Transverse colon (tissue), 4 donors: ENCODE data around the gene CHMP4A. TPM values are rescaled to one million over a fixed set of nuclear protein-coding genes. Genes with fewer than 3 reads are reported as not detected.

ENCODE experiments used
- DNase-seq: peaks from one replicate; pipeline ENCODE4 v3.0.0-alpha.2; 2019
- H3K27ac ChIP-seq, 4 donors: fragments of 200-600 bp; sonication (generic); 2 replicates each; pipeline ENCODE4 v1.5.1; 2016 to 2018; ENCODE audit warnings: inconsistent platforms in 4 of 4
- H3K27me3 ChIP-seq: fragments of 200-600 bp; sonication (generic); 2 replicates; pipeline ENCODE4 v1.5.1; 2017; ENCODE audit warnings: inconsistent platforms
- H3K36me3 ChIP-seq, 4 donors: fragments of 200-600 bp; sonication (generic); 2 replicates each; pipeline ENCODE4 v1.5.1; 2017 to 2019; ENCODE audit warnings: inconsistent platforms in 4 of 4
- H3K4me1 ChIP-seq, 4 donors: fragments of 200-600 bp; sonication (generic); 2 replicates each; pipeline ENCODE4 v1.5.1; 2017 to 2020; ENCODE audit warnings: inconsistent platforms in 4 of 4
- H3K4me3 ChIP-seq, 4 donors: fragments of 200-600 bp; sonication (generic); 1 replicate in 1 of 4; 2 replicates in 3 of 4; pipeline versions ENCODE4 v1.5.1 to v1.6.1; 2017 to 2019; ENCODE audit warnings: inconsistent platforms in 4 of 4
- H3K9me3 ChIP-seq, 2 donors: fragments of 200-600 bp; sonication (generic); 2 replicates each; pipeline ENCODE4 v1.5.1; 2017 to 2019; ENCODE audit warnings: inconsistent platforms in 2 of 2
- CTCF ChIP-seq, 5 experiments: fragments of 200-600 bp in 3 of 5; fragments of 450-650 bp in 2 of 5; sonication (generic) in 3 of 5; IDR thresholded peaks; 1 replicate in 2 of 5; 2 replicates in 3 of 5; pipeline ENCODE4 v1.5.1; 2016 to 2017; ENCODE audit warnings: antibody characterized with exemption in 5 of 5, inconsistent platforms in 3 of 5, mild to moderate bottlenecking in 2 of 5, moderate library complexity in 1 of 5
- EP300 ChIP-seq: sonication (generic); formaldehyde crosslinking; IDR thresholded peaks from one replicate; pipeline ENCODE4 v1.6.1; 2017; ENCODE audit warnings: antibody characterized with exemption, low read depth
- POLR2A ChIP-seq: fragments of 450-650 bp; IDR thresholded peaks from one replicate; pipeline ENCODE4 v1.6.1; 2016; ENCODE audit warnings: antibody characterized with exemption, mild to moderate bottlenecking, moderate library complexity
- POLR2AphosphoS5 ChIP-seq, 3 donors: sonication (generic); formaldehyde crosslinking; IDR thresholded peaks; one replicate each; pipeline ENCODE4 v1.6.1; 2016; ENCODE audit warnings: antibody characterized with exemption in 3 of 3
- WGBS, 2 donors: methylation state at CpG; one replicate each; pipeline ENCODE4 v1.1.5; 2018; ENCODE audit warnings: low coverage in 1 of 2; 5-methylcytosine and 5-hydroxymethylcytosine counted together
- in situ Hi-C, 4 donors: fragments of 200-750 bp; cut with MboI; loops; one replicate each; pipeline versions ENCODE4 v1.15.0 to v1.15.1; 2017; ENCODE audit warnings: low sequenced_read_pairs in 3 of 4, low pct_ligation_motif_present in 1 of 4, low pct_unique_long_range_greater_than_20kb in 1 of 4
- intact Hi-C: fragments of 100-400 bp; cut with DNase I; formaldehyde crosslinking; loops from one replicate; pipeline ENCODE4 v1.15.1; 2023; ENCODE audit warnings: low total_unique reads
- total RNA-seq, 4 donors: library from RNA; depleted of rRNA; stranded (reverse); fragments of >200 nt; gene quantifications; one replicate each; pipeline ENCODE4 v1.1.0, GENCODE V29; 2016

Gene CHMP4A
- total RNA-seq, 4 donors from 2014 or later: 7.0 to 81.3 (median 59.0) TPM

DNA sequence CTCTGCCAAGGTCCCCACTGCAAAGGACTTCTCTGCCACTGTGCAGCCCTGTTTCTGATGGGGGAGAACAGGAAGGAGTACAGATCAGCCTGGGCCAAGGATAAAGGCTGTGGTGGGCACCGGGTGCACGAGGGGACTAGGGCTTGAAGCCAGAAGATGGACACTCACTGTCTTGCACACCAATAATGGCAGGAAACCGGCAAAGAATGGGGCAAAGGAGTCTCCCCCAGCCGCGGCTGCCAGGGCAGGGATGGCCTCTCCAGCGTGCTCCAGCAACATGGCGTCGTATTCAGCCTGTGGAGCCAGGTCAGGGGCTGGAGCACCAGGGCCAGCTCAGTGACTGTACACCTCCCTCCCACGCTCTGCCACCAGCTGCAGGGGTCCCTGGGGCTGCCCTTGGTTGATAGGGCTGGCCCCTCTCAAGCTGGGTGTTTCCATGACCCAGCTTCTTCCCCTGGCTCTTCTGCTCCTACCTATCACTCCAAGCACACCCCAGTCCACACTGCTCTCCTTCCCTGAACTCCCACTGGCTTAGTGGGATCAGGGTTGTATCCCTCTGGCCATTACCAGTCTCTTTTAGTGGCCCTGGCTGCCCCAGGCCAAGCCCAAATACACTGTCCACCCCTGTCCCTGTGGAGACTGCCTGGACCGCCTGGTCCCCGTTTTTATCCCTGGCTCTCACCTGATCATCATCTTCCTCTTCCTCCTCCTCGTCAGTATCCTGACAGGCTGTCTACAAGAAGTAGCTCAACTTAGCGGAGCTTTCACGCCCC lies 31.0 kb downstream of the CHMP4A start:
- TF ChIP-seq POLR2AphosphoS5 (IDR thresholded peaks at IDR 0.05) (no peak), POLR2A (no peak), CTCF (IDR thresholded peaks at IDR 0.05) (no peak), EP300 (no peak)
- H3K9me3 ChIP-seq: no peaks in the 10 kb centered on the region
- whole genome bisulfite sequencing, 2 donors: 60 to 90% methylated on average over 2 to 11 of the region's 14 CpGs
- DNase-seq: no peak
- H3K27me3 ChIP-seq: no peaks in the 10 kb centered on the region
- intact Hi-C loops (no loop called here), in situ Hi-C loops (no loop called here)
- no peak overlapping the region for H3K27ac ChIP-seq
- peaks cover 5 to 12% (median 7%) of the 10 kb centered on the region in 4 donors for H3K4me1 ChIP-seq
- peaks cover 0 to 28% (median 0%) of the 10 kb centered on the region in 4 donors for H3K36me3 ChIP-seq
- no peak overlapping the region for H3K4me3 ChIP-seq

DNA sequence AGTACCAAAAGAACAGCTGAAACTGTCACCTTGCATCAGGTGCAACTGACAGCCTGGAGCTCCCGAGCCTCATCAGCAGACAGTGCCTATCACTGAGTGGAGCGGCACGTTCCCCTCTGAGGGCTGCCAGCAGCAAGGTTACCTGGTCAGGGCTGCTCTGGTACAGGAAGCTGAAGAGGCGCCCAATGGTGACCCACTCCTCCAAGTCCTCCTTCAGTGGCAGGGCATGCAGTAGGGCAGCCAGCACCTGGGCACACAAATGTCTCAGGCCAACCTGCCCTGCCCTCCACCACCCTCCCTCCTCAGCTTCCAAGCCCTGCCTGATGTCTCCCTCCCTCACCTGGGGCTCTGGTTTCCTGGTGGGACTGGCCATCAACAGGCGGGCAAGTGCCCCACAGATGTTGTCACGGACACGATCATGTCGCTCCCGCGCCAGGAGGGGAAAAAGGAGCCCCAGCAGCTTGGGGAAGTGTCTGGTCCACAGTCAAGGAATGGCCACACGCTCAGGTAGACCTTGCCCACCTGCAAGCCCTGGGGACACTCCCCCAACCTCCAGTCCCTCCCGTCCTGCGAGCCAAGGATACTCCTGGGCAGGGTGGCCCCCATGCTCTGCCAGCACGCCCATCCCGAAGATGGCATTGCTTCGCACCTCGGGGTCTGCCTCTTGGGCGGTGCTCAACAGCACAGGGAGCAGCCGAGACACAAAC lies 31.8 kb downstream of the CHMP4A start:
- H3K36me3 ChIP-seq: peaks cover 0 to 33% (median 3%) of the 10 kb centered on the region in 4 donors
- no peaks in the 10 kb centered on the region for H3K9me3 ChIP-seq
- in situ Hi-C loops: no loop called here
- intact Hi-C loops: no loop called here
- H3K27me3 ChIP-seq: no peaks in the 10 kb centered on the region
- TF ChIP-seq EP300 (no peak), POLR2AphosphoS5 (IDR thresholded peaks at IDR 0.05) (peak in 1 of 3 donors; percentile 6)
- WGBS, 2 donors: 93% methylated on average over 19 of the region's 19 CpGs; no CpG with 5 or more reads in 1 of the 2 donors
- H3K4me1 ChIP-seq: peaks cover 5 to 11% (median 6%) of the 10 kb centered on the region in 4 donors
- no peak overlapping the region for H3K4me3 ChIP-seq
- peak overlapping the region in 1 of 4 donors; percentile 68 for H3K27ac ChIP-seq
- DNase-seq: no peak

GRCh38 chr14:24179961-24180796 lies 33.1 kb downstream of the CHMP4A start:
- no peaks in the 10 kb centered on the region for H3K27me3 ChIP-seq
- H3K4me3 ChIP-seq: no peak overlapping the region
- peaks cover 0 to 33% (median 3%) of the 10 kb centered on the region in 4 donors for H3K36me3 ChIP-seq
- H3K4me1 ChIP-seq: peaks cover 5 to 11% (median 6%) of the 10 kb centered on the region in 4 donors
- no peaks in the 10 kb centered on the region for H3K9me3 ChIP-seq
- no peak for DNase-seq
- in situ Hi-C loops: no loop called here
- intact Hi-C loops: no loop called here
- TF ChIP-seq CTCF (IDR thresholded peaks at IDR 0.05) (no peak), POLR2AphosphoS5 (IDR thresholded peaks at IDR 0.05) (no peak)
- WGBS, 2 donors: 53 to 62% methylated on average over 3 to 18 of the region's 18 CpGs
- peak overlapping the region; percentile 68 to 78 (median 72) for H3K27ac ChIP-seq

DNA sequence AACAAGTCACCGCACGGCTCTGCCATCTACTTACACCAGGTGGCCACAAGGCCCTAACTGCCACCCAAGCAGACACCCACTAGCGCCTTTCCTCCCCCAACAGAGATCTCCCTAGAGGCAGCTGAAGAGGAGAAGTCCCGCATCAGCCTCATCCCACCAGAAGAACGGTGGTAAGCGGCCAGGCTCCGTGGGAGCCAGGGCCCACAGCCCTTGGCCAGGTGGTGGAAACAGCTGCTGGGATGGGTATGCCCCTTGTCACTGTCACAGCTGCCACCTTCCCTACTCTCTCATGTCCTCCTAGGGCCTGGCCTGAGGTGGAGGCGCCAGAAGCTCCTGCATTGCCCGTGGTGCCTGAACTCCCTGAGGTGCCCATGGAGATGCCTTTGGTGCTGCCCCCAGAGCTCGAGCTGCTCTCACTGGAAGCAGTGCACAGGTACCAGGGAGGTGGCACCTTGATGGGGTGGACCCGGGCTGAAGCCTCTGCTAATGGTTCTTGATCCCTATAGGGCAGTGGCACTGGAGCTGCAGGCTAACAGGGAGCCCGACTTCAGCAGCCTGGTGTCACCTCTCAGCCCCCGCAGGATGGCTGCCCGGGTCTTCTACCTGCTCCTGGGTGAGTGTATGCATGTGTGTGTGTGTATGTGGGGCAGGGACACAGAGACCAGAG lies 33.9 kb downstream of the CHMP4A start:
- Histone ChIP-seq H3K9me3 (no peaks in the 10 kb centered on the region), H3K36me3 (peaks cover 0 to 30% (median 3%) of the 10 kb centered on the region in 4 donors), H3K4me3 (no peak overlapping the region), H3K4me1 (peaks cover 5 to 11% (median 6%) of the 10 kb centered on the region in 4 donors), H3K27ac (peak overlapping the region; percentile 68 to 78 (median 72)), H3K27me3 (no peaks in the 10 kb centered on the region)
- no peak for DNase-seq
- intact Hi-C loops (no loop called here), in situ Hi-C loops (no loop called here)
- TF ChIP-seq EP300: no peak
- TF ChIP-seq POLR2A: no peak
- WGBS, 2 donors: 88% methylated on average over 14 of the region's 14 CpGs; no CpG with 5 or more reads in 1 of the 2 donors
